ENCODE results near the gene PPT1.

DNA sequence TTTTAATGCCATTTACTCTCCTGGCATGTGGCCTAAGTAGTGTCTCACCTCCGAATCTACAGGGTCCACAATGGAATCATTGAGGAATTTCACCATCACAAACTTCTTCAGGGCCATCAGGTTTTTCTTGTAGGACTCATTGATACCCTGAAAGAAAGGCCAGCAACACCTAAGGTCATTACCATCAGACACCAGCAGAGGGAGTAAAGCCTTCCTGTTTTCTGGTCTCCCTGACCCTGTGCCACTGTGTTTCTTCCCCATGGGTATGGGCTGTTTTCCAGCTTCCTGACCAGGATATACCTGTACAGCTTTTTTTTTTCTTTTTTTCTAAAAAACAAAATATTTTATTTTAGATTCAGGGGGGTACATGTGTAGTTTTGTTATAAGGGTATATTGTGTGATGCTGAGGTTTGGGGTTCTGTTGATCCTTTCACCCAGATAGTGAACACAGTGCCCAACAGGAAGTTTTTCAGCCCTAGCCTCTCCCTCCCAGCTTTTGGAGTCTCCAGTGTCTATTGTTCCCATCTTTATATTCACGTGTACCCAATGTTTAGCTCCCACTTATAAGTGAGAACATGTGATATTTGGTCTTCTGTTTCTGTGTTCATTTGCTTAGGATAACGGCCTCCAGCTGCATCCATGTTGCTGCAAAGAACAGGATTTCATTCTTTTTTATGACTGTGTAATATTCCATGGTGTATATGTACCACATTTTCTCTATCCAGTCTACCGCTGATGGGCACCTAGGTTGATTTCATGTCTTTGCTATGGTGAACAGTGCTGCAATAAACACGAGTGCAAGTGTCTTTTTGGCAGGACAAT, 18.3 kb downstream of the PPT1 start:
- TF ChIP-seq, protein P1, sequence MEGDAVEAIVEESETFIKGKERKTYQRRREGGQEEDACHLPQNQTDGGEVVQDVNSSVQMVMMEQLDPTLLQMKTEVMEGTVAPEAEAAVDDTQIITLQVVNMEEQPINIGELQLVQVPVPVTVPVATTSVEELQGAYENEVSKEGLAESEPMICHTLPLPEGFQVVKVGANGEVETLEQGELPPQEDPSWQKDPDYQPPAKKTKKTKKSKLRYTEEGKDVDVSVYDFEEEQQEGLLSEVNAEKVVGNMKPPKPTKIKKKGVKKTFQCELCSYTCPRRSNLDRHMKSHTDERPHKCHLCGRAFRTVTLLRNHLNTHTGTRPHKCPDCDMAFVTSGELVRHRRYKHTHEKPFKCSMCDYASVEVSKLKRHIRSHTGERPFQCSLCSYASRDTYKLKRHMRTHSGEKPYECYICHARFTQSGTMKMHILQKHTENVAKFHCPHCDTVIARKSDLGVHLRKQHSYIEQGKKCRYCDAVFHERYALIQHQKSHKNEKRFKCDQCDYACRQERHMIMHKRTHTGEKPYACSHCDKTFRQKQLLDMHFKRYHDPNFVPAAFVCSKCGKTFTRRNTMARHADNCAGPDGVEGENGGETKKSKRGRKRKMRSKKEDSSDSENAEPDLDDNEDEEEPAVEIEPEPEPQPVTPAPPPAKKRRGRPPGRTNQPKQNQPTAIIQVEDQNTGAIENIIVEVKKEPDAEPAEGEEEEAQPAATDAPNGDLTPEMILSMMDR (IDR thresholded peaks at IDR 0.05 in 8 of 11, conservative IDR thresholded peaks at IDR 0.05 in 3 of 11): peak; percentile 63 to 85 (median 77)
- TF ChIP-seq POLR2A (IDR thresholded peaks at IDR 0.05) (no peak), POLR2AphosphoS5 (IDR thresholded peaks at IDR 0.05) (peak in 1 of 3 donors; percentile 24)

All from spleen (tissue), 7 donors.